Femur (tissue), 1 donor: ENCODE data around the gene CFAP68.
"Not testable (repeated sequence)": the region's sequence is repeated elsewhere in the genome, so short reads cannot be mapped to it uniquely, and the experiment has no call there.

Source experiments
- DNase-seq: peaks from one replicate; pipeline ENCODE4 v3.0.0-alpha.2; 2017

Gene CFAP68

GRCh38 chr11:111918390-111919256, 39.3 kb downstream of the CFAP68 start, which contains the start of gene C11orf52:
TSS of gene C11orf52 (plus strand) at chr11:111918913. CDS start at chr11:111918973, 60 bp downstream.
- peak; percentile 64 for DNase-seq

DNA sequence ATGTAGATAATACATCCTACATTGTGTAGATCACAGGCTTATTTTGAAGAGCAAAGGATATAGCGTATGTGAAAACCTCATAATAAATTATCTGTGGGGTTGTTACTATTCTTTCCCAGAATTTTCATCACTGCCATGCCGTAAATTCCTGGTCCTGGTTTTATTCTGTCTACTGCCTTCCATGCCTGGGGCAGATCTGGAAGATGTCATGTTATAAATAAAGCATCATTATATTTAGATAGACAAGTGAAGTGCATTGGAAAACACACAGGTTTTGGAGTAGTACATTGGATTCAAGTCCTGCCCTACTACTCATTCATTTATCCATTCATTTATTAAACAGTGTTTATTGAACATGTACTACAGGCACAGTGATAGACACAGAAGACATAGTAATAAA, 41.6 kb downstream of the CFAP68 start:
- no peak for DNase-seq

DNA sequence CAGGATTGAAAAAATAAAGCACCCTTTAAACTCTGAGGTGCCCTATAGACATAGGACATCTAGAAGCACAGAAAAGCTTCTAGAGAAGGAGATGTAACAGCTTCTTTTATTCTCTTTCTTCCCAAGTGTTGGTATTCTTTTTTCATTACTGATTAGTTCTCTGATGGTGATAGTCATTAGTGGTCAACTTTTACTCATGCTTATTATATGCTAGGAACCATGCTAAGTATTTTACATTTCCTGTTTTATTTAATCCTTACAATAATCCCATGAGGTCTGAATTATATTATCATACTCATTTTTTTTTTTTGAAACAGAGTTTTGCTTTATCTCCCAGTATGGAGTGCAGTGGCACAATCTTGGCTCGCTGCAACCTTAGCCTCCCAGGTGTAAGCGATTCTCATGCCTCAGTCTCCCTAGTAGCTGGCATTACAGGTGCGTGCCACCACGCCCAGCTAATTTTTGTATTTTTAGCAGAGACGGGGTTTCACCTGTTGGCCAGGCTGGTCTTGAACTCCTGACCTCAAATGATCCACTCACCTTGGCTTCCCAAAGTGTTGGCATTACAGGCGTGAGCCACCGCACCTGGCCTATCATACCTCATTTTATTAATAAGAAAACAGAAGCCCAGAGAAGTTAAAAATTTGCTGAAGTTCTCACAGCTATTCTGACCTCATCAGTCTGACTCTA, 42.3 kb downstream of the CFAP68 start:
- DNase-seq: no peak

GRCh38 chr11:111922803-111923202, 43.5 kb downstream of the CFAP68 start:
- DNase-seq: no peak

DNA sequence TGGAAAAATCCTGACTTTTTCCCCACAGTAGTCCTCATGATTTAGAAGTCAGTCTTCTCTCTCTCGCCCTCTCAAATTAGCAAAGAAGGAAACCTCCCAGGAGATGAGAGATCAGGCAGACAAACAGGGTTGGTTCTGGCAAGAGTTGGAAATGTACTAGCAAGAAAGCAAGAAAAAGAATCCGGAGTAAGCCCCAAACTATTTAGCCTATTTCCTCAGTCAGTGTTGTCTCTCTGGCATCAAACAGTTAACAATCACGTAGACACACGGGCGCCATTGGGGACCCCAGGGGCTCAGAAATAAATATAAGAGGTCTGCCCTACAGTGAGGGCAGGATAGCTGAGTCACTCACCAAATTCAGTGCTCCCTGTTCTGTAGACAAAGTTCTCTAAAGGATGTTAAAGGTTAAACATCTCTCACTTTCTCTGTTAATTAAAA, 44.0 kb downstream of the CFAP68 start:
- no peak for DNase-seq

DNA sequence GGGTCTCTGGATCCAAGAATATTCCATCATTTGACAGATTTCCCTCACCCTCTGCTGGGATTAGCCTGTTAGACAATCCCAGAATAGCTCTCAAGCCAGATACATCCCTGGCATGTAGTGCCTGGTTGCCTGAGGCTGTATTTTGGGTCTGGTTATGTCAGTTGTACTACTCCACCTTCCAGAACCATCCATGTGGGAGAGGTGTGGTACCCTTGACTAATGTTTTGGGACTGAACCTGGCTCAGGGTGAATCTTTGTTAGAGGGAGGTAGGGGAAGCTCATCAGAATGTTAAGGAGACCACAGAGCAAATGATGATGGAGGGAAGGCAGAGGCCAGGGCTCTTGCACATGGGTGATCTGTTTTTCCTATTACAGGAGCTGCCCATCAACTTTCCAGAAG, 44.6 kb downstream of the CFAP68 start:
- no peak for DNase-seq

DNA sequence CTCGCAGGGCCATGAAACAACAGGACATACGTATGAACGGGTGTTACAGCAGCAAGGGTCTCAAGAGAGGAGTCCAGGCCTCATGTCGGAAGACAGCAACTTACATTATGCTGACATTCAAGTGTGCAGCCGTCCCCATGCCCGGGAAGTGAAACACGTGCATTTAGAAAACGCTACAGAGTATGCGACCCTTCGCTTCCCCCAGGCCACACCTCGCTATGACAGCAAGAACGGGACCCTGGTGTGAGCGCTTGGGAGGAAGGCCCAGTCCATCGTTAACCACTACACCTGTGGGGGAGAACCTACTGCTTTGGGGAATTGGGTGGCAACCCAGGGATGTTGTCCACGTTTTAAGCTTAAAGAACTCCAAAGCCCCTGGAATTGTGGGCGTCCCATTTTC, 46.6 kb downstream of the CFAP68 start:
- DNase-seq: no peak

GRCh38 chr11:111926505-111927391, 47.4 kb downstream of the CFAP68 start:
- DNase-seq: peak; percentile 99

- no peak for DNase-seq
Measured at GRCh38 chr11:111930472-111930871, 51.1 kb downstream of the CFAP68 start.

GRCh38 chr11:111932611-111932950, 53.2 kb downstream of the CFAP68 start:
- no peak for DNase-seq

DNA sequence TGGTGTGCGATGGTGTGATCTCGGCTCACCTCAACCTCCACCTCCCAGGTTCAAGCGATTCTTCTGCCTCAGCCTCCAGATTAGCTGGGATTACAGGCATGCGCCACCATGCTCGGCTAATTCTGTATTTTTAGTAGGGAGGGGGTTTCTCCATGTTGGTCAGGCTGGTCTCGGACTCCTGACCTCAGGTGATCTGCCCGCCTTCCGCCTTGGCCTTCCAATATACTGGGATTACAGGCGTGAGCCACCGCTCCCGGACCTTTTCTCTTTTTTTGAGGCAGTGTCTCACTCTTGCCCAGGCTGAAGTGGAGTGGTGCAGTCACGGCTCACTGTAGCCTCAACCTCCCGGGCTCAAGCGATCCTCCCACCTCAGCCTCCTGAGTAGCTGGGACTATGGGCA, 53.8 kb downstream of the CFAP68 start:
- DNase-seq: not testable (repeated sequence)

- no peak for DNase-seq
Measured at GRCh38 chr11:111933872-111934271, 54.5 kb downstream of the CFAP68 start.

- no peak for DNase-seq
Measured at GRCh38 chr11:111934306-111934705, 55.0 kb downstream of the CFAP68 start.
